ENCODE data around the gene ID3.

Gene ID3

DNA sequence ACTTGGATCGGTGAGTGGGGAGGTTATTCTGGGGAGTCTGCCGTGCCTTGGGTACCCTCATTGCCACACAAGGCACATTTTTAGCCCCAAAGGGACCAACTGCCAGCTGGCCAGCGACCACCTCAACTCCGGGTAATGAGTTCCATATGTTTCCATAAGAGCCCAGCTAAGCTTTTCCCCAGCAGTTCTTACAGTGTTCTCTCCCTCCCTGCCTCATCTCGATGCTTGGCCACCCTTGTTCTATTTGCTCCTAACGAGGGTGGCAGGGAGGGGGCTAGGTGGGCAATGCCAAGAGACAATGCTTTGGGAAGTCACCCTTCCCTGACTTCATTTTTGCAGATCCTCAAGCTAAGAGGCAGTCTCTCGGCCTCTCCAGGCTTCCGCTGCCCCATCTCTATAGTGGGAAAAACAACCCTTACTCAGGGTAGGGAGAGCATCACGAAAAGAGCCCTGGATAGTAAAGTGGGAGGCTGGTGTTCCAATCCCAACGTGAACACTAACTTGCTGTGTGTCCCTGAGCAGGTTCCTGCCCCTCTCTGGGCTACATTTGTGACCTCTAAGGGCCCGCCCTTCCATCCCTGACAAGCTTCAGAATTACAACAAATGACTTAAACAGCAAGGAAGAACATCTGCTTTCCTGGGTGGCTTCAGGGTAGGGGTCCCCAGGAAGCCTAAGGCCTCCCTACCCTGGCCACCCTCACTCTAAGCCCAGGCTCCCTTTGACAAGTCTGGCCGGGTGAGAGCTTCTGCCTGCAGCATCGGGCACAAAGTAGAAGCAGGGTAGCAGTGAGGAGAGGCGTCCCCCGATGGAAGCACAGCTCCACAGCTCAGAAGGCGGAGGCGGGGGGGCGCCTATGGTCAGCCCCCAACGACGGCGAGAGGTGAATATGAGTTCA lies 5.8 kb downstream of the ID3 start:
- peak overlapping the region; percentile 100 for H3K27ac ChIP-seq
- TF ChIP-seq, protein P1, sequence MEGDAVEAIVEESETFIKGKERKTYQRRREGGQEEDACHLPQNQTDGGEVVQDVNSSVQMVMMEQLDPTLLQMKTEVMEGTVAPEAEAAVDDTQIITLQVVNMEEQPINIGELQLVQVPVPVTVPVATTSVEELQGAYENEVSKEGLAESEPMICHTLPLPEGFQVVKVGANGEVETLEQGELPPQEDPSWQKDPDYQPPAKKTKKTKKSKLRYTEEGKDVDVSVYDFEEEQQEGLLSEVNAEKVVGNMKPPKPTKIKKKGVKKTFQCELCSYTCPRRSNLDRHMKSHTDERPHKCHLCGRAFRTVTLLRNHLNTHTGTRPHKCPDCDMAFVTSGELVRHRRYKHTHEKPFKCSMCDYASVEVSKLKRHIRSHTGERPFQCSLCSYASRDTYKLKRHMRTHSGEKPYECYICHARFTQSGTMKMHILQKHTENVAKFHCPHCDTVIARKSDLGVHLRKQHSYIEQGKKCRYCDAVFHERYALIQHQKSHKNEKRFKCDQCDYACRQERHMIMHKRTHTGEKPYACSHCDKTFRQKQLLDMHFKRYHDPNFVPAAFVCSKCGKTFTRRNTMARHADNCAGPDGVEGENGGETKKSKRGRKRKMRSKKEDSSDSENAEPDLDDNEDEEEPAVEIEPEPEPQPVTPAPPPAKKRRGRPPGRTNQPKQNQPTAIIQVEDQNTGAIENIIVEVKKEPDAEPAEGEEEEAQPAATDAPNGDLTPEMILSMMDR (IDR thresholded peaks at IDR 0.05; ENCODE audit: low read depth, low read length): no peak
- peak overlapping the region; percentile 51 for H3K4me3 ChIP-seq (ENCODE audit: low read depth, low read length)
- H3K36me3 ChIP-seq: peaks cover 27% of the 10 kb centered on the region
- H3K9me3 ChIP-seq (ENCODE audit: severe bottlenecking): no peaks in the 10 kb centered on the region
- H3K27me3 ChIP-seq (ENCODE audit: insufficient read depth, low read depth, severe bottlenecking): no peaks in the 10 kb centered on the region
- DNase-seq: peak; percentile 78

DNA sequence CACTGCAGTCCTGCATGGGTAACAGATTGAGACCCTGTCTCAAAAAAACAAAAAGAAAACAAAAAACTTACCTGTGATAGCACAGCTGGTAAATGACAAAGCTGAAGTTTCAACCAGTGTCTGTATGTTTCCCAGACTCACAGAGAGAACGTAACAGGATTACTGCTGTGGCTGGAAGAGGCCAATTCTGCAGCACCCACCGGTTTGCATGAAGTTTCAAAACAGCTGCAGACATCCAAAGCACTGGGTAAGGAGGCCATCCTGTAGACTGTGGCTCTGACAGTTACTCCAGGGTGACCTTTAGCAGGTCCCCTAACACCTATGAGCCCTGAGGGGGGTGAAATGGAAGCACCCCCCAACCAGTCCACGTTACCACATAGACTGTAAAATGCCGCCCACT lies 7.5 kb downstream of the ID3 start:
- TF ChIP-seq, protein P1 (IDR thresholded peaks at IDR 0.05; ENCODE audit: low read depth, low read length): no peak
- DNase-seq: no peak
- peak overlapping the region; percentile 100 for H3K27ac ChIP-seq
- H3K27me3 ChIP-seq (ENCODE audit: insufficient read depth, low read depth, severe bottlenecking): no peaks in the 10 kb centered on the region
- no peaks in the 10 kb centered on the region for H3K9me3 ChIP-seq (ENCODE audit: severe bottlenecking)
- no peak overlapping the region for H3K4me3 ChIP-seq (ENCODE audit: low read depth, low read length)
- H3K36me3 ChIP-seq: peaks cover 11% of the 10 kb centered on the region

DNA sequence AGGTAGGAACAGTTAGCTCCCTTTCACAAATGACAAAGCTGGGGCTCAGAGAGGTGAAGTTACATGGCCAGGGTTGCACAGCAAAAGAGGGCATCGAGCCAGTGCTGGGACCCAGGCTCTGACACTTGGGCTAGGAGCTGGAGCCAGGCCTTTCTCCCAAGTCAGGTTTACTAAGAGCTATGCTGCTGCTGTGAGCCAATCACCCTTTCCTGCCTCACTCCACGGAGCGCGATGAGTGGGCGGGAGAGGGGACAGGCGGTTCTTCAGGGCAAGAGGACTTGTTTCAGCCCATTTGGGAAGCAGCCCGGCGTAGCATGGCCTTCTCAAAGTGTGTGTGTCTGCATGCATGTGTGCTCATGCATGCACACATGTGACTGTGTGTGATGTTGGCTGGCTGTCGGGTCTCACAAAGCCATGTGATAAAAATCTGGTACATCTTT lies 10.6 kb downstream of the ID3 start:
- TF ChIP-seq, protein P1 (IDR thresholded peaks at IDR 0.05; ENCODE audit: low read depth, low read length): no peak
- no peak for DNase-seq
- Histone ChIP-seq H3K27me3 (ENCODE audit: insufficient read depth, low read depth, severe bottlenecking) (no peaks in the 10 kb centered on the region), H3K36me3 (no peaks in the 10 kb centered on the region), H3K4me3 (ENCODE audit: low read depth, low read length) (no peak overlapping the region), H3K27ac (no peak overlapping the region), H3K9me3 (ENCODE audit: severe bottlenecking) (no peaks in the 10 kb centered on the region)

DNA sequence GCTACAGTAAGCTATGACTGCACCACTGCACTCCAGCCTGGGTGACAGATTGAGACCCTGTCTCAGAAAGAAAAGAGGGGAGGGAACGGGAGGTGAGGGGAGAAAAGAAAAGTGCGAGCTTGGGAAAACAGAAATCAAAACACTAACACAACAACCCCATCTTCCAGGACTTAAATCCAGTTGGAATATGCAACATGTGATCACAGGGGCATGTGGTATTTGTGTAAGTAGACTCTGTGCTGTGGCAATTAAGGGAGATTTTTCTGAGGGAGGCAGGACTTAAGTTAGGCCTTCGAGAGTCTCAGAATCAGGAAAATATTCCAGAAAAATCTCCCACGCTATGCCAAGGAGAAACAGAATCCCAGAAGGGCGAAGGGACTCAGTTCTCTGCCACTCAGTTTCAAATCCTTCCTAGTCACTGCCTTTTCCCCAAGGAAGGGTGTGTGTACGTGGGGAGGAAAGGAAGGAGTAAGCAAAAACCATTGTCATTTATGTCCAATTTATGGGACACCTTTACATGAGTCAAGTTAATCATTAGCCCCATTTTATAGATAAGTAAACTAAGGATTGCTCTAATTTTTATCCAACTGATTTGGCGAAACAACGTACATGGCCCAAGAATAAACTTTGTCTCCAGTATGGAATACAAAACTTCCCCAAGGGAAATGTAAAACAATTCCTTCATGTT lies 12.3 kb downstream of the ID3 start:
- Histone ChIP-seq H3K36me3 (no peaks in the 10 kb centered on the region), H3K27ac (no peak overlapping the region), H3K9me3 (ENCODE audit: severe bottlenecking) (no peaks in the 10 kb centered on the region), H3K4me3 (ENCODE audit: low read depth, low read length) (no peak overlapping the region), H3K27me3 (ENCODE audit: insufficient read depth, low read depth, severe bottlenecking) (no peaks in the 10 kb centered on the region)
- no peak for DNase-seq
- TF ChIP-seq, protein P1 (IDR thresholded peaks at IDR 0.05; ENCODE audit: low read depth, low read length): no peak

DNA sequence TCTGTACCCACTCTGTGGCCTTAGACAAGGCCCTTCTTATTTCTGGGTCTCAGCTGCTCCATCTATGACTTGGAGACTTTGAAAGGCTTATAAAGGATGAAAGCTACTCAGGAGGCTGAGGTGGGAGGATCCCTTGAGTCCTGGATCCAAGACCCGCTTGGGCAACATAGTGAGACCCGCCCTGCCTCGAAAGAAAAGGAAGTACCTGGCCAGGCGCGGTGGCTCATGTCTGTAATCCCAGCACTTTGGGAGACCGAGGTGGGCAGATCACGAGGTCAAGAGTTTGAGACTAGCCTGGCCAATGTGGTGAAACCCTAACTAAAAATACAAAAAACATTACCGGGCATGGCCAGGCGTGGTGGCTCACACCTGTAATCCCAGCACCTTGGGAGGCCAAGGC lies 13.4 kb downstream of the ID3 start:
- Histone ChIP-seq H3K4me3 (ENCODE audit: low read depth, low read length) (no peak overlapping the region), H3K27me3 (ENCODE audit: insufficient read depth, low read depth, severe bottlenecking) (no peaks in the 10 kb centered on the region), H3K36me3 (no peaks in the 10 kb centered on the region), H3K27ac (no peak overlapping the region), H3K9me3 (ENCODE audit: severe bottlenecking) (no peaks in the 10 kb centered on the region)
- TF ChIP-seq, protein P1 (IDR thresholded peaks at IDR 0.05; ENCODE audit: low read depth, low read length): no peak
- no peak for DNase-seq
